Retinal pigment epithelial cell (primary cell): ENCODE results near the gene DEDD.

Experiments
- DNase-seq: peaks from one replicate; pipeline ENCODE4 v3.0.0-alpha.2; 2010; ENCODE audit warnings: low read depth
- H3K4me3 ChIP-seq: 2 replicates; pipeline ENCODE4 v1.5.1; 2011; ENCODE audit warnings: mild to moderate bottlenecking, low read length, control low read depth, moderate library complexity
- TF ChIP-seq, protein P1 (sequence below): conservative IDR thresholded peaks from 2 replicates; pipeline ENCODE4 v1.5.1; 2011; ENCODE audit warnings: low read depth, low read length, control low read depth, inconsistent platforms

The DEDD gene

DNA sequence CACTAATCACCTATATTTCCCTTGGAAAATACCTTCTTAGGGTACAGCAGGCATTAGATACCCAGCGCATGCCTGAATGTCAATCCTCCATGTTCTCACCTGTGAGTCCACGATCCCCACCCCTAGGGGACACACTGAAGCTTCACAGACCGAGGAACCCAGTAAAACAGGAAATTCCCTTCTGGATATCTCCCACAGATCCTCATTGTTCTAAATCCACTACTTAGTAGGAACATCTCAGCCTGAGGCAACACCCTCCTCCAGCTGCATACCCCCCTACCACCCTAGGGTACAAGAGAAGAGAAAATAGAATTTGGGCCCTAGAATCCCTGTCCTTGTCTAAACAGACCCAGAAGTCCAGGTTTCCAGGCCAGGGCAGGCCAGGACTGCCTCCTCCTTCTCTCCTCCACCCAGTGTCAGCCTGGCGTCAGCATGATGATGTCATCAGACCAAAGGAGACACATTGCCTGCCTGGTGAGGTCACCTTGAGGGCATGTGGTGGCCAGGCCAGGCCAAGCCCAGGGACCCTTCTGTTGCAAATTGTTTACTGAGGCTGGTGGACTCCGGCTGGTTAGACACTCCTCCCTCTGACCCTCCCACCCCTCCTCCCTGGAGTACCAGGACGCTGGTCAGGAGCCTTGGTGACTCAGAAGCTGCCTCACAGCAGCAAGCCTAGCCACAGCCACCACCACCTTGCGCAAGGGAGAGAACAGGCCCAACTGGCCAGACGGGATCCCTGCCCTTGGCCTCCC is 49.3 kb downstream of the DEDD start:
- TF ChIP-seq, protein P1, sequence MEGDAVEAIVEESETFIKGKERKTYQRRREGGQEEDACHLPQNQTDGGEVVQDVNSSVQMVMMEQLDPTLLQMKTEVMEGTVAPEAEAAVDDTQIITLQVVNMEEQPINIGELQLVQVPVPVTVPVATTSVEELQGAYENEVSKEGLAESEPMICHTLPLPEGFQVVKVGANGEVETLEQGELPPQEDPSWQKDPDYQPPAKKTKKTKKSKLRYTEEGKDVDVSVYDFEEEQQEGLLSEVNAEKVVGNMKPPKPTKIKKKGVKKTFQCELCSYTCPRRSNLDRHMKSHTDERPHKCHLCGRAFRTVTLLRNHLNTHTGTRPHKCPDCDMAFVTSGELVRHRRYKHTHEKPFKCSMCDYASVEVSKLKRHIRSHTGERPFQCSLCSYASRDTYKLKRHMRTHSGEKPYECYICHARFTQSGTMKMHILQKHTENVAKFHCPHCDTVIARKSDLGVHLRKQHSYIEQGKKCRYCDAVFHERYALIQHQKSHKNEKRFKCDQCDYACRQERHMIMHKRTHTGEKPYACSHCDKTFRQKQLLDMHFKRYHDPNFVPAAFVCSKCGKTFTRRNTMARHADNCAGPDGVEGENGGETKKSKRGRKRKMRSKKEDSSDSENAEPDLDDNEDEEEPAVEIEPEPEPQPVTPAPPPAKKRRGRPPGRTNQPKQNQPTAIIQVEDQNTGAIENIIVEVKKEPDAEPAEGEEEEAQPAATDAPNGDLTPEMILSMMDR = no peak
- no peak overlapping the region for H3K4me3 ChIP-seq
- peak; percentile 90 for DNase-seq

DNA sequence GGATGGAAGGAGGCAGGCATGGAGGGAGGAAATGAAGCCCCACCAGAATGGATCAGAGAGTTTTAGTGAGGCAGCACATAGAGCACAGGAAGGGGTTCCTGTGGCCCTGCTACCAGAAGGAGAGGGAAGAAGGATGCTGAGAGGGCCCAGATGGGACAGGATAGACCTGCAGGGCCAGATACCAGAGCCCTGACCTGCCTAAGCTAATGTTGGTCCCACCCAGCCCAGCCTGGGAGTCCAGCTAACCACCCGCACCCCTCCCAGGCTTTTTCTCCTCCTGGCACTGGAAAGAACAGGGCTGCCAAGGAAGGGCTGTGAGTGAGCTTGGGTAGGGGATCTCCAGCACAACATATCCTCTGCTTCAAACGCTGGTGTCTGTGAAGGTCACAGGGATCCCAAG is 50.0 kb downstream of the DEDD start:
- TF ChIP-seq, protein P1 = no peak
- no peak overlapping the region for H3K4me3 ChIP-seq
- DNase-seq = no peak

DNA sequence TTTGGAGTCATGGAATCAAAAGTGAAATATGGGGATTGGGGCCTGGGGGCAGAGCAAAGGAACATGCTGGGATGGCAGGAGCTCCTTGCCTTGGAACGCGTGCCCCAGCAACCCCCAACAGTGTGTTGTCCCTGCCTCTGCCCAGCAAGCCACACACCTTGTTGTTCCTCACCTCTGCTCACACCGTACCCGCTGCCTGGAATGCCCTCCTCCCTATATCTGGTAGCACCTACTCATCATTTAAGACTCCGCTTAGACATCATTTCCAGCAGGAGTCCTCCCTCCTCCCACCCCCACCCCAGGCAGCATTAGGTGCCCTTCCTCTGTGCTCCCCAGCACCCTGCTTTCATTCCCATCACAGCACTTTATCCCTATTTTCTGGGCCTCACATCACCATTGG is 50.9 kb downstream of the DEDD start:
- TF ChIP-seq, protein P1 = no peak
- DNase-seq = no peak
- H3K4me3 ChIP-seq = no peak overlapping the region

DNA sequence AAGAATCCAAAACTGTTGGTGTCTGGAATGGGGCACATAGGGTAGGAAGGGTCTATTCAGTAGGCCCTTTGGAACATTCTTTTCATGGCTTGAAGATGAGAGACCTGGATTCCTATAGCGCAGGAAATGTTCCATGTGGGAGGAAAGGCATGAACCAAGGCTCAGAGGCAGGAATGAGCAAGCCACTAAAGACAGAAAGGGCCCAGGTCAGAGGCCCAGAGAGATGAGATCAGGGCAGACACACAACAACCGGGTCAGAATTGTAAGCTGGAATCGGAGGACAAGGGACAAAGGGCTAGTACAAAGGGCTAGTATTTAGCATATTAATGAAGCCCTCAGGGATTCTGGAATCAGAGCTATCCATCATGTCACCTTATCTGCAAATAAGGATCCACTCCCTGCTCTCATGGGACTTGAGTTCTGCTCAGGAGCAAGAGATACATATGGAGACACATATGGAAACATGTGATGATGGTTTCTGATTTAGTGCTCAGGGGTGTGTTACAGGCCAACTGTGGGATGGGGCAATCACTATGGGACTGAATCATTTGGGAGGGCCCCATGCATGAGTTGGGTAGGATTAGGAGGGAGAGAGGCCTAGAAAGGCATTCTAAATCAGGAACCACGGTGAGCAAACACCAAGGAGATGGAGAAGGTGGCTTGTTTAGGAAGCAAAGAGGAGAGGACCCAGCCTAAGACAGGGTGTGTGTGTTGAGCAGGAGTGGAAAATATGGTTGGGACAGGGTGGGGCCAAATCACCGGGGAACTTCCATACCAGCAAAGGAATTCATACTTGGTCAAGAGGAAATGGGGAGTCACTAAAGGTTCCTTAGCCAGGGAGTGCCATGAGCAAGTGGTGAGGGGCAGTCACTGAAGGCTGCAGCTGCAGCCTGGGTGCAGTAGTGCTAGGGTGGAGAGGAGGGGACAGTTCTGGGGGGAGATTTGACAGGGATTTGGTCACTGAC is 51.7 kb downstream of the DEDD start:
- no peak for DNase-seq
- TF ChIP-seq, protein P1 = no peak
- no peak overlapping the region for H3K4me3 ChIP-seq

DNA sequence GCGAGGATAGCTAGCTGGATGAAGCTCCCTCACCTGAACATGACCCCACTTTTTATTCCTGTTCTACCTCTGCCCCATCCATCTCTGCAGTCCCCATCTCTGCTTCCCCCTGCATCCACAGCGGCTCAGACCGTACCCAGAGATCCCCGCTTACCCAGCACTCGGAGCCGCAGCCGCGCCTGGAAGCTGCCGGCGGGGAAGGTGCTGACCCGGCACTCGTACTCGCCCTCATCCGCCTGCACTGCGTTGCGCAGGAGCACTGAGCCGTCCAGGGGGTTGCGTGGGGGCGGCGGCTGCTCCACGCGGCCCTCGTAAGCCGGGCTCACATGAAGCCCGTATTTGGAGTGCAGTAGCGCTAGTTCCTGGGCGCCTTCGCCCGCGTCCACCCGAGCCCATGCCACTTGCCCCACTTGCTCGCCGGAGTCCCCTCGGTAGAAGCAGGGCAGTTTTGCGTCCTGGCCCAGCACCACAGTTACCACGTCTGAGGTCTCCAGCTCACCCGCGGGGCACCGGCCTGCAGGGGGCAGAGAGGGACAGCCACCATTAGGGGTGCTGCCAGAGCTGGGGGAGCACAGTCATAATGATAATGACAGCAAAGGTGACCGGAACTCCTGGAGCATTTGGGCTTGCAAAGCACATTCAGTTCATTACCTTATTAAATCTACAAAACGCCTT is 52.9 kb downstream of the DEDD start:
- H3K4me3 ChIP-seq = no peak overlapping the region
- no peak for DNase-seq
- TF ChIP-seq, protein P1 = no peak

DNA sequence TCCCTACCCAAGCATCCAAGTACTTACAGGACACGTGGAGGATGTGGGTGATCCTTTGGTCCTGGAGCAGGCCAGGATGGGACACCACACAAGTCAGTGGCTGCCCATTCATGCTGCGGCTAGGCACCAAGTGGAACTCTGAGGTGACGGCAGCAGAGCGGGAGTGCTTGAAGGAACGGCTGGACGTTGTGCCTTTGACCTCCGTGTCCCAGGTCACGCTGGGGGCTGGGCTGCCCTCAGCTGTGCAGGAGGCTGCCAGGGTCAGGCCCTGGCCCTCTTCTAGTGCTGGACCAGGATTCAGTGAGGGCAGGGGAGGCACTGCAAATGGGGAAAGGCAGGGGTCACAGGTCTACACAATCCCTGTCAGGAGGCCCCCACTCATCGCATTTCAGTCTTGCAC is 55.0 kb downstream of the DEDD start:
- DNase-seq = no peak
- TF ChIP-seq, protein P1 = no peak
- no peak overlapping the region for H3K4me3 ChIP-seq
